ENCODE results near the gene POLR3GL. TPM values are rescaled to one million over a fixed set of nuclear protein-coding genes. Genes with fewer than 3 reads are reported as not detected.

The POLR3GL gene
- total and polyA plus RNA-seq, 4 donors = 9.4 to 34.3 (median 27.3) TPM

DNA sequence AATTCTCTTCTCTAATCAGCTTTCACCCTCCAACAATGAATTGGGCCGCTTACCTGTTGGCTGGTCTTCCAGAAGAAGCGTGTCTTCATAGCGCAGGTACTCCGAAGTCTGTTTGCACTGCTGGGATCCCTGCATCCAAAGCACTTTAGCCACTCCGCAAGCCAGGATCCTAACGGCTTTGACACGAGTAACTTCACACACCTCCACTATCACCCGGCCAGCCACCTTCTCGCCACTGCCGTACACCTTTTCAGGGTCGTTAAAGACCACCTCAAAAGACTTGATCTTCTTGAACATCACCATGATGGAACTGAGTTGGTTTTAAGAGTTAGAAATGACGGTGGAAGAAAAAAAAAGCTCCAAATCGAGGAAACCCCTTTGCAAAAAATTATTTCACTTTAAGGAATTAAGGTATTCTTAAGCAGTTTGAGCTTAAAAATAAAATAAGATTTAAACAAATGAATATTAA lies 31.5 kb downstream of the POLR3GL start:
- no peaks in the 10 kb centered on the region for H3K27me3 ChIP-seq (ENCODE audit: control insufficient read depth in 3 of 3, insufficient read depth in 3 of 3, low read length in 2 of 3)
- H3K36me3 ChIP-seq (ENCODE audit: control insufficient read depth in 4 of 4, insufficient read depth in 4 of 4, low read length in 4 of 4) = peaks cover 14 to 43% (median 22%) of the 10 kb centered on the region in 4 donors
- peaks cover 8 to 53% (median 21%) of the 10 kb centered on the region in 5 donors for H3K4me1 ChIP-seq (ENCODE audit: control insufficient read depth in 5 of 5, insufficient read depth in 5 of 5, low read length in 5 of 5)
- peak overlapping the region; percentile 89 to 100 for H3K9ac ChIP-seq (ENCODE audit: insufficient read depth in 1 of 2, low read length in 2 of 2)
- peak overlapping the region; percentile 100 for H3K4me3 ChIP-seq
- TF ChIP-seq, protein P1, sequence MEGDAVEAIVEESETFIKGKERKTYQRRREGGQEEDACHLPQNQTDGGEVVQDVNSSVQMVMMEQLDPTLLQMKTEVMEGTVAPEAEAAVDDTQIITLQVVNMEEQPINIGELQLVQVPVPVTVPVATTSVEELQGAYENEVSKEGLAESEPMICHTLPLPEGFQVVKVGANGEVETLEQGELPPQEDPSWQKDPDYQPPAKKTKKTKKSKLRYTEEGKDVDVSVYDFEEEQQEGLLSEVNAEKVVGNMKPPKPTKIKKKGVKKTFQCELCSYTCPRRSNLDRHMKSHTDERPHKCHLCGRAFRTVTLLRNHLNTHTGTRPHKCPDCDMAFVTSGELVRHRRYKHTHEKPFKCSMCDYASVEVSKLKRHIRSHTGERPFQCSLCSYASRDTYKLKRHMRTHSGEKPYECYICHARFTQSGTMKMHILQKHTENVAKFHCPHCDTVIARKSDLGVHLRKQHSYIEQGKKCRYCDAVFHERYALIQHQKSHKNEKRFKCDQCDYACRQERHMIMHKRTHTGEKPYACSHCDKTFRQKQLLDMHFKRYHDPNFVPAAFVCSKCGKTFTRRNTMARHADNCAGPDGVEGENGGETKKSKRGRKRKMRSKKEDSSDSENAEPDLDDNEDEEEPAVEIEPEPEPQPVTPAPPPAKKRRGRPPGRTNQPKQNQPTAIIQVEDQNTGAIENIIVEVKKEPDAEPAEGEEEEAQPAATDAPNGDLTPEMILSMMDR (IDR thresholded peaks at IDR 0.05; ENCODE audit: control extremely low read depth, extremely low read depth) = no peak
- no peak for ATAC-seq (ENCODE audit: insufficient read depth, low FRiP score)
- H3K9me3 ChIP-seq (ENCODE audit: control insufficient read depth in 4 of 4, insufficient read depth in 3 of 4, low read length in 3 of 4) = peaks cover 0 to 2% (median 0%) of the 10 kb centered on the region in 4 donors
- H3K27ac ChIP-seq (ENCODE audit: low read depth in 1 of 2, low read length in 1 of 2) = peak overlapping the region; percentile 85 to 99
- peak in 1 of 3 donors; percentile 46 for DNase-seq
- 0% methylated on average over 13 of the region's 13 CpGs for WGBS, 2 donors

- Histone ChIP-seq H3K4me3 (peak within 1 kb of the TSS; percentile 100), H3K9ac (ENCODE audit: insufficient read depth in 1 of 2, low read length in 2 of 2) (peak within 1 kb of the TSS; percentile 89 to 100), H3K4me1 (ENCODE audit: control insufficient read depth in 5 of 5, insufficient read depth in 5 of 5, low read length in 5 of 5) (peaks cover 8 to 53% (median 21%) of the 10 kb centered on the region in 5 donors), H3K9me3 (ENCODE audit: control insufficient read depth in 4 of 4, insufficient read depth in 3 of 4, low read length in 3 of 4) (peaks cover 0 to 2% (median 0%) of the 10 kb centered on the region in 4 donors), H3K27ac (ENCODE audit: low read depth in 1 of 2, low read length in 1 of 2) (peak within 1 kb of the TSS; percentile 93 to 99), H3K27me3 (ENCODE audit: control insufficient read depth in 3 of 3, insufficient read depth in 3 of 3, low read length in 2 of 3) (no peaks in the 10 kb centered on the region), H3K36me3 (ENCODE audit: control insufficient read depth in 4 of 4, insufficient read depth in 4 of 4, low read length in 4 of 4) (peaks cover 14 to 43% (median 22%) of the 10 kb centered on the region in 4 donors)
- WGBS, 2 donors = 0% methylated on average over 30 of the region's 30 CpGs
- peak; percentile 93 for ATAC-seq (ENCODE audit: insufficient read depth, low FRiP score)
- DNase-seq = peak; percentile 99 to 100 (median 100)
- TF ChIP-seq, protein P1 (IDR thresholded peaks at IDR 0.05; ENCODE audit: control extremely low read depth, extremely low read depth) = no peak
Measured at GRCh38 chr1:145996433-145997015, 32.0 kb downstream of the POLR3GL start, which contains the start of gene TXNIP. Gene TXNIP, minus strand, starts transcription at chr1:145996579. Its CDS starts 313 bp downstream, at chr1:145996266.

GRCh38 chr1:145997016-145997717 lies 32.7 kb downstream of the POLR3GL start:
- Histone ChIP-seq H3K9ac (ENCODE audit: insufficient read depth in 1 of 2, low read length in 2 of 2) (peak overlapping the region; percentile 59 to 89), H3K27me3 (ENCODE audit: control insufficient read depth in 3 of 3, insufficient read depth in 3 of 3, low read length in 2 of 3) (no peaks in the 10 kb centered on the region), H3K4me3 (peak overlapping the region; percentile 51), H3K9me3 (ENCODE audit: control insufficient read depth in 4 of 4, insufficient read depth in 3 of 4, low read length in 3 of 4) (peaks cover 0 to 2% (median 0%) of the 10 kb centered on the region in 4 donors), H3K36me3 (ENCODE audit: control insufficient read depth in 4 of 4, insufficient read depth in 4 of 4, low read length in 4 of 4) (peaks cover 14 to 39% (median 21%) of the 10 kb centered on the region in 4 donors), H3K4me1 (ENCODE audit: control insufficient read depth in 5 of 5, insufficient read depth in 5 of 5, low read length in 5 of 5) (peaks cover 8 to 51% (median 21%) of the 10 kb centered on the region in 5 donors), H3K27ac (ENCODE audit: low read depth in 1 of 2, low read length in 1 of 2) (peak overlapping the region; percentile 93 to 98)
- no peak for ATAC-seq (ENCODE audit: insufficient read depth, low FRiP score)
- DNase-seq = peak in 2 of 3 donors; percentile 39 to 78
- TF ChIP-seq, protein P1 (IDR thresholded peaks at IDR 0.05; ENCODE audit: control extremely low read depth, extremely low read depth) = no peak
- whole genome bisulfite sequencing, 2 donors = 6 to 7% methylated on average over 12 of the region's 12 CpGs
